B cell (primary cell): ENCODE results near the gene TPO.

ENCODE experiments used
- CTCF ChIP-seq: fragments of 200-600 bp; IDR thresholded peaks from one replicate; pipeline ENCODE4 v1.8.0; 2022; ENCODE audit warnings: antibody characterized with exemption, mild to moderate bottlenecking
- EZH2 ChIP-seq: IDR thresholded peaks from 2 replicates; pipeline ENCODE4 v1.6.1; 2012; ENCODE audit warnings: borderline replicate concordance, low read depth, mild to moderate bottlenecking, moderate library complexity, low read length; ENCODE audit not compliant: insufficient read depth, poor library complexity, severe bottlenecking

GRCh38 chr2:1515986-1516797 lies 102.9 kb downstream of the TPO start:
- no peak for TF ChIP-seq CTCF
- TF ChIP-seq EZH2, result no peak
